ENCODE data around the gene CDH7.

CDH7 gene

GRCh38 chr18:65897292-65897691 lies 146.5 kb downstream of the CDH7 start:
- intact Hi-C loops (cut with DNase I), result no loop called here
- no peak for DNase-seq

- DNase-seq, result no peak
- intact Hi-C loops (cut with DNase I), result no loop called here
Measured at GRCh38 chr18:65901522-65901921, 150.7 kb downstream of the CDH7 start.

- DNase-seq, result no peak
- intact Hi-C loops (cut with DNase I), result no loop called here
Measured at GRCh38 chr18:65906621-65907034, 155.8 kb downstream of the CDH7 start.

GRCh38 chr18:65907281-65907680 lies 156.5 kb downstream of the CDH7 start:
- intact Hi-C loops (cut with DNase I), result no loop called here

GRCh38 chr18:65919018-65919417 lies 168.2 kb downstream of the CDH7 start:
- intact Hi-C loops (cut with DNase I), result no loop called here
- no peak for DNase-seq

More at GRCh38 chr18:65907281-65907680, 156.5 kb downstream of the CDH7 start:
- DNase-seq, result no peak

- intact Hi-C loops (cut with DNase I), result no loop called here
- no peak for DNase-seq
Measured at GRCh38 chr18:65919663-65920062, 168.9 kb downstream of the CDH7 start.

GRCh38 chr18:65922103-65922502 lies 171.3 kb downstream of the CDH7 start:
- peak in 2 of 42 donors; percentile 8 to 12 for DNase-seq
- intact Hi-C loops (cut with DNase I), result no loop called here

DNA sequence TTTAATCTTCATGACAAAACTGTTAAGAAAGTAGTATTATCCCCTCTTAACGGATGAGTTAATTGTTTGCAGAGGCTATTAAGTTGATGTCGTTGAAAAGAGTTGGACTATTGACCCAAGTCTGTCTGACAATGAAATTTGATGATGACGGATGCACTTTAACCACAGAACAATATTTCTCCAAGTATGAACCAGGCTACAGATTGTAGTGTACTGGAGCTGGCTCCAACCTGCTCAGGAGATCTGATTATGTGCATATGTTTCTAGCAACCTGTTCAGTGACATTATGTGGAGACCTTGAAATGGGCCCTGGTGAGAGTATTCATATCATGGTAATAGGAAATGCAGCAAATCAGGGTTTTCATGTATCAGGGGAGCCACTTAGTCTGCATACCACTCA lies 174.1 kb downstream of the CDH7 start:
- intact Hi-C loops (cut with DNase I), result no loop called here
- no peak for DNase-seq

DNA sequence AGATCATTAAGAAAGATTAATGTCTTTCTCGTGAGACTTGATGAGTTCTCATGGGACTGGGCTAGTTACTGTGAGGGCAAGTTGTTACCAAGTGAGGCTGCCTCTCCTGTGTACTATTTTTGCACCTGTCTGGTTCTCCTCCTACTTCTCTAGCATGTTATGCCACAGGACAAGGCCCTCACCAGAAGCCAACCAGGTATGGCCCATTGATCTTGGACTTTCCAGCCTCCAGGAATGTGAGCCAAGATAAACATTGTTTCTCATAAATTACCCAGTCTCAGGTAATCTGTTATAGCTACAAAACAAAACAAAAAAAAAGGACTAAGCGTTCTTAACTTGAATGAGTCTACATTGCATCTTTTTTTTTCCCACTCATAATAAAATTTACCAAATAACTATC lies 184.1 kb downstream of the CDH7 start:
- DNase-seq, result no peak
- intact Hi-C loops (cut with DNase I), result no loop called here

DNA sequence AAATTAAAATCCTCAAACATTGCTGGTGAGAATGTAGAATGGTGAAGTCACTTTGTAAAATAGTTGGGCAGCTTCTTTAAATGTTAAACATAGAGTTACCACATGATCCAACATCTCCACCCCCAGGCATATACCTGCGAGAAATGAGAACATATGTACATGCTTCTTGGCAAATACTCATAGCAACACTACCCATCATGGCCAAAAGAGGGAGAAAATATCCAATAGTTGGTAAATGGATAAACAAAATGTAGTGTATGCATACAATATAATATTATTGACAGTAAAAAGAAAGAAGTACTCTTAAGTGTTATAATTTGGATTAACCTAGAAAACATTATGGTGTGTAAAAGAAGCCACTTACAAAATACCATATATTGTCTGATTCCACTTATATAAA lies 185.9 kb downstream of the CDH7 start:
- intact Hi-C loops (cut with DNase I), result no loop called here
- no peak for DNase-seq

GRCh38 chr18:65937180-65937579 lies 186.4 kb downstream of the CDH7 start:
- no peak for DNase-seq
- intact Hi-C loops (cut with DNase I), result no loop called here

DNA sequence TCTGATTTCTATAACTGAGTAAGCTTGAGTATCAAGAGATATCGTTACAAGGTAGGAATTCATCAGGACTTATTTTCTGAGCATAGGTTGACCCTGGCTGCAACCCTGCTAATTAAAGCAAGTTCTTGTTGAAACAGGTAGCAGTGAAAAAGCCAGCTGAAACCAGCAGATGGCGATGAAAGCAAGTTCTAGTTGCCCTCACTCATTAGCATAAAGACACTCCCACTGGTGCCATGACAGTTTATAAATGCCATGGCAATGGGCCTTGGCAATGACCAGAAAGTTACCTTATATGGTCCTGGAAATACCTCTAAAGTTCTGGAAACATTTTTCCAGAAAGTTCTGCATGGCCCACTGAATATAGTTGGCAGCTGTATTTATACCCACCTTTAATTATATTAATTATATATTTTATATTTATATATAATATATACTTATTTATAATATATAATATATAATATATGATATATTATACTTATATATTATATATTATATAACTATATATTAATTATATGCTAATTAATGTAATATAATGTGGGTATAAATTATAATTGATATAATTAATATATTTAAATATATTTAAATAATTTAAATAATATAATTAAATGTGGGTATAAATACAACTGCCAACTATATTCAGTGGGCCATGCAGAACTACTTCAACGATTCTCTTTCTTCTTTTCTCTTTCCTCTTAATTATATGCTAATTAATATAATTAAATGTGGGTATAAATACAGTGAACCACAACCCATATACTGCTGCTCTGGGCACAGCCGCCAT lies 188.0 kb downstream of the CDH7 start:
- intact Hi-C loops (cut with DNase I), result no loop called here
- peak in 5 of 42 donors; percentile 1 to 30 (median 11) for DNase-seq
